ENCODE measurements around the gene PCK2. TPM values are rescaled to one million over a fixed set of nuclear protein-coding genes. Genes with fewer than 3 reads are reported as not detected.

PCK2 gene
- total and polyA plus RNA-seq, 2 of the 13 experiments (the other 11 are each of a cell fraction or from before 2014, with no cell fraction given) = 129 to 272 TPM

- TF ChIP-seq ZNF781 (CRISPR knock-in tag; IDR thresholded peaks at IDR 0.05; ENCODE audit: borderline replicate concordance, not compliant biosample characterization) (peak; percentile 34), BRCA1 (CRISPR knock-in tag; IDR thresholded peaks at IDR 0.05) (no peak), ZNF687 (CRISPR knock-in tag; IDR thresholded peaks at IDR 0.05) (peak; percentile 61), RXRA (CRISPR knock-in tag; IDR thresholded peaks at IDR 0.05) (no peak; the same call in 1 of the 2 replicates), NR2C2 (CRISPR knock-in tag; IDR thresholded peaks at IDR 0.05; ENCODE audit: borderline replicate concordance) (peak; percentile 91), HNF4A (CRISPR knock-in tag; IDR thresholded peaks at IDR 0.05) (peak; percentile 80), ZNF691 (CRISPR knock-in tag; IDR thresholded peaks at IDR 0.05; ENCODE audit: borderline replicate concordance, low read depth) (0 out of 2 replicates have a peak, but pooled peaks have one; percentile 54), HOXA9 (CRISPR knock-in tag; IDR thresholded peaks at IDR 0.05; ENCODE audit: borderline replicate concordance) (no peak), TSC22D2 (CRISPR knock-in tag; IDR thresholded peaks at IDR 0.05; ENCODE audit: borderline replicate concordance) (0 out of 2 replicates have a peak, but pooled peaks have one; percentile 10), ATF3 (CRISPR knock-in tag; IDR thresholded peaks at IDR 0.05) (no peak), REPIN1 (CRISPR knock-in tag; IDR thresholded peaks at IDR 0.05; ENCODE audit: borderline replicate concordance, low read depth) (0 out of 2 replicates have a peak, but pooled peaks have one; percentile 1), ZSCAN29 (CRISPR knock-in tag; conservative IDR thresholded peaks at IDR 0.05) (0 out of 2 replicates have a peak, but pooled peaks have one; percentile 10), ZNF446 (CRISPR knock-in tag; IDR thresholded peaks at IDR 0.05) (peak; percentile 52; the same call in 1 of the 2 replicates), ZNF547 (CRISPR knock-in tag; IDR thresholded peaks at IDR 0.05) (peak; percentile 69; the same call in 1 of the 2 replicates), ZNF30 (CRISPR knock-in tag; IDR thresholded peaks at IDR 0.05) (0 out of 2 replicates have a peak, but pooled peaks have one; percentile 62), GABPB1 (CRISPR knock-in tag; IDR thresholded peaks at IDR 0.05) (peak; percentile 47; the same call in 1 of the 2 replicates), ZNF891 (CRISPR knock-in tag; IDR thresholded peaks at IDR 0.05) (0 out of 2 replicates have a peak, but pooled peaks have one; percentile 48), ZNF274 (CRISPR knock-in tag; IDR thresholded peaks at IDR 0.05) (peak; percentile 46; the same call in 1 of the 2 replicates), LCORL (IDR thresholded peaks at IDR 0.05) (no peak), LCORL (CRISPR knock-in tag; IDR thresholded peaks at IDR 0.05) (peak; percentile 40; the same call in 1 of the 2 replicates), ZBTB7A (CRISPR knock-in tag; IDR thresholded peaks at IDR 0.05) (0 out of 2 replicates have a peak, but pooled peaks have one; percentile 2), ATF7 (IDR thresholded peaks at IDR 0.05) (no peak), ATF7 (CRISPR knock-in tag; IDR thresholded peaks at IDR 0.05) (0 out of 2 replicates have a peak, but pooled peaks have one; percentile 11), SP4 (CRISPR knock-in tag; IDR thresholded peaks at IDR 0.05) (0 out of 2 replicates have a peak, but pooled peaks have one; percentile 17)
Measured at GRCh38 chr14:24060984-24061913, 32.9 kb upstream of the PCK2 start (continued).
